Nephron (organoid): ENCODE results near the gene ELK4.

Source experiments
- H3K27ac Mint-ChIP-seq, 3 experiments: 2 replicates each; pipeline ENCODE4 v1.8.0; 2020; ENCODE audit warnings: mixed read lengths in 3 of 3, mild to moderate bottlenecking in 2 of 3, moderate library complexity in 1 of 3
- H3K27me3 Mint-ChIP-seq: 2 replicates; pipeline ENCODE4 v1.8.0; 2021; ENCODE audit warnings: low read depth, mild to moderate bottlenecking, moderate library complexity, mixed read lengths
- H3K36me3 Mint-ChIP-seq: 2 replicates; pipeline ENCODE4 v1.8.0; 2020; ENCODE audit warnings: low read depth, mixed read lengths
- H3K4me1 Mint-ChIP-seq: 2 replicates; pipeline ENCODE4 v1.8.0; 2020; ENCODE audit warnings: mixed read lengths
- H3K4me3 Mint-ChIP-seq, 3 experiments: 2 replicates each; pipeline ENCODE4 v1.8.0; 2020; ENCODE audit warnings: mild to moderate bottlenecking in 3 of 3, mixed read lengths in 3 of 3, moderate library complexity in 2 of 3
- H3K9me3 Mint-ChIP-seq: 2 replicates; pipeline ENCODE4 v1.8.0; 2020; ENCODE audit warnings: mixed read lengths
- TF ChIP-seq, protein P1 (sequence below), 3 experiments: fragments of 200-600 bp; sonication (generic); IDR thresholded peaks; one replicate each; pipeline ENCODE4 v1.5.0; 2021; ENCODE audit warnings: antibody characterized with exemption in 3 of 3; ENCODE audit not compliant: unreplicated experiment in 3 of 3

Gene ELK4

DNA sequence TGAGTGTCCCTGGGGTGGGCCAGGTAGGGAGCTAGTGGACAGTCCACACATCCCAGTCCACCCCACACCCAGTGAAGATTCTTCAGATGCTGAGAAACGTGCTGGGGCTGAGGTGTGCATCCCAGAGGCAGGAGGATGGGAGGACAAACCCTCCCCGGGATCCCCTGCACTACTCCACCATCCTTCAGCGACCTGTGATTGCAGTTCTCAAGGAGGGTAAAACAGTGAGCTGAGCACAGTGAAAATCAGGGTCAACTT is 51.0 kb downstream of the ELK4 start:
- Mint-ChIP-seq H3K9me3 (no peaks in the 10 kb centered on the region), H3K27me3 (peaks cover 52% of the 10 kb centered on the region), H3K27ac (no peak overlapping the region), H3K36me3 (no peaks in the 10 kb centered on the region), H3K4me1 (peaks cover 19% of the 10 kb centered on the region), H3K4me3 (no peak overlapping the region)
- TF ChIP-seq, protein P1, sequence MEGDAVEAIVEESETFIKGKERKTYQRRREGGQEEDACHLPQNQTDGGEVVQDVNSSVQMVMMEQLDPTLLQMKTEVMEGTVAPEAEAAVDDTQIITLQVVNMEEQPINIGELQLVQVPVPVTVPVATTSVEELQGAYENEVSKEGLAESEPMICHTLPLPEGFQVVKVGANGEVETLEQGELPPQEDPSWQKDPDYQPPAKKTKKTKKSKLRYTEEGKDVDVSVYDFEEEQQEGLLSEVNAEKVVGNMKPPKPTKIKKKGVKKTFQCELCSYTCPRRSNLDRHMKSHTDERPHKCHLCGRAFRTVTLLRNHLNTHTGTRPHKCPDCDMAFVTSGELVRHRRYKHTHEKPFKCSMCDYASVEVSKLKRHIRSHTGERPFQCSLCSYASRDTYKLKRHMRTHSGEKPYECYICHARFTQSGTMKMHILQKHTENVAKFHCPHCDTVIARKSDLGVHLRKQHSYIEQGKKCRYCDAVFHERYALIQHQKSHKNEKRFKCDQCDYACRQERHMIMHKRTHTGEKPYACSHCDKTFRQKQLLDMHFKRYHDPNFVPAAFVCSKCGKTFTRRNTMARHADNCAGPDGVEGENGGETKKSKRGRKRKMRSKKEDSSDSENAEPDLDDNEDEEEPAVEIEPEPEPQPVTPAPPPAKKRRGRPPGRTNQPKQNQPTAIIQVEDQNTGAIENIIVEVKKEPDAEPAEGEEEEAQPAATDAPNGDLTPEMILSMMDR (IDR thresholded peaks at IDR 0.05; ENCODE audit: unreplicated experiment in 3 of 3): no peak

- Mint-ChIP-seq H3K9me3 (no peaks in the 10 kb centered on the region), H3K36me3 (no peaks in the 10 kb centered on the region), H3K4me1 (peaks cover 19% of the 10 kb centered on the region), H3K4me3 (no peak overlapping the region), H3K27ac (no peak overlapping the region), H3K27me3 (peaks cover 57% of the 10 kb centered on the region)
- TF ChIP-seq, protein P1 (IDR thresholded peaks at IDR 0.05; ENCODE audit: unreplicated experiment in 3 of 3): no peak
Observed at GRCh38 chr1:205580140-205580922, 51.5 kb downstream of the ELK4 start.

- Mint-ChIP-seq H3K4me3 (no peak overlapping the region), H3K27me3 (peaks cover 60% of the 10 kb centered on the region), H3K4me1 (peaks cover 19% of the 10 kb centered on the region), H3K9me3 (no peaks in the 10 kb centered on the region), H3K36me3 (no peaks in the 10 kb centered on the region), H3K27ac (no peak overlapping the region)
- TF ChIP-seq, protein P1 (IDR thresholded peaks at IDR 0.05; ENCODE audit: unreplicated experiment in 3 of 3): no peak
Observed at GRCh38 chr1:205579711-205580110, 52.1 kb downstream of the ELK4 start.

DNA sequence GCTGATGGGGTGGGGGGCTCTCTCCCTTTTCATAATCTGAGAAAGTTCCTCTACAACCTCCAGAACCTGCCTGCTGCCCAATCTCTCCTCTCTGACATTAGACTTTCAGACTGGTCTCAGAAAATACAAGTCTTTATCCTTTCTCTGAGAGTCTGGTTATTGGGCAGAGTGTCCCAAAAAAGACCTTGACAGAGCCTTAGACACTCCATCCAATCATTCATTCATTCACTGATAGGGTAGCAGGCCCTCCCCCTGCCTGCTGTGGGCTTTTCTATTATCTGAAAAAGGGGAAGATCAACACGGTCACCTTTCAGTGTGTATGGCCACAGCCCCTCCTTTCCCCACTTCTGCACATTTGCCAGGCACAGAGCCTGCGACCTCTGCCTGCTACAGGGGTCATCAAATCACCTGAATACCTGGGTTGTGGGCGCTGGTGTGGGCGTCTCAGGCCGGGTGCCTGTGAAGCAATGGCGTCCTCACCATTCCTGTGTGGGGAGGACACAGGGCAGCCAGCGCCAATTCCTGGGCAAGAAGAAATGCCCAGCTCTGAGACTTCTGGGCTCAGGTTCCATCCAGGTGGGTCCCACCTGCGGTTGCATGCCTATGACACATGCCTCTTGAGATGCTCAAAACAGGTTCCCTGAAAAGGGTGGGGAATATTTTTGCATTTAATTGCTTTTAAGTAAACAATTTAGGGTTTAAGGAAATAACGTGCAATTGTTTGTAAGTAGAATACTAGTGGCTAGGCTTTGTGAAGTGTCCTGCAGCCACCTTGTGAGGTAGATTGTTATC is 52.8 kb downstream of the ELK4 start:
- H3K9me3 Mint-ChIP-seq: no peaks in the 10 kb centered on the region
- no peaks in the 10 kb centered on the region for H3K36me3 Mint-ChIP-seq
- no peak overlapping the region for H3K27ac Mint-ChIP-seq
- H3K27me3 Mint-ChIP-seq: peaks cover 65% of the 10 kb centered on the region
- H3K4me3 Mint-ChIP-seq: no peak overlapping the region
- TF ChIP-seq, protein P1 (IDR thresholded peaks at IDR 0.05; ENCODE audit: unreplicated experiment in 3 of 3): no peak
- H3K4me1 Mint-ChIP-seq: peaks cover 19% of the 10 kb centered on the region

DNA sequence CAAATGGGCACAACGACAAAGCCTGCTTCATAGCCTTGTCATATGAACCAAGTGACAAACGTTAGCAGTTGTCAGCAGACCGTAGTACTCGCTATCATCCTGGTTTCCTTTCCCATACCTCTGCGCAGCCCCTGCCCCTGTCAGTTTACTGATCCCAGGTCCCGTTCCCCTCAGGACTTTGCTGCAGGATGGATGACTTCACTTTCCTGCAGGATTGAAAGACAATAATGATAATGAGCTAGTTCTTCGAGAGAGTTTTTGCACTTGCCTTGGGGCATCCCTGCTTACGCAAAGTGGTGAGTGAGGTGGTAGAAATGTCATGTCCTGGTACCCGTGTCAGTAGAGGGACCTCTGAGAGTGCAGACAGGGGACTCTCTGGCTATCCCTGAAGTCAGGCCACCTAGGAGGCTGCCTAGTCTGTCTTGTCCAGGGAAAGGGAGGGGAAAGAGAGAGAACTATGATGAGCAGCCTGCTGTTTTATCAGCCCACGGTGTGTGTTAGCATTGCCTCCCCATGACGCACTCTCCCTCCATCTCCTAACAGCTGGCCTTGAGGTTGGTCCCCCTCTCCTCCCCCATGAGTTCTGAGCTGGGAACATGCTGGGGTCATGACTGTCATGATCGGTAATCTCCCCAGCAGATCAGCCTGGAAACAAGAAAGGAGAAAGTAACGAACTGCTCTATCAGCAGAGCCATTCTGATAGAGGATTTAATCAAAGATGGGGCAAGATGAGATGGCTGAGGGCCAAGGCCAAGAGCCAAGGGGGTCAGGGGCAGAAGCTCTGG is 53.7 kb downstream of the ELK4 start:
- Mint-ChIP-seq H3K9me3 (no peaks in the 10 kb centered on the region), H3K4me3 (no peak overlapping the region), H3K4me1 (peaks cover 19% of the 10 kb centered on the region), H3K36me3 (no peaks in the 10 kb centered on the region), H3K27me3 (peaks cover 59% of the 10 kb centered on the region), H3K27ac (no peak overlapping the region)
- TF ChIP-seq, protein P1 (IDR thresholded peaks at IDR 0.05; ENCODE audit: unreplicated experiment in 3 of 3): no peak
